Right forelimb (tissue), 1 donor: ENCODE data around the gene RAB3GAP1.
A peak's percentile ranks its signal among the peaks of the same experiment; 100 is the strongest.
"Not testable (repeated sequence)": the region's sequence is repeated elsewhere in the genome, so short reads cannot be mapped to it uniquely, and the experiment has no call there.

Source experiments
- DNase-seq: peaks from one replicate; pipeline ENCODE4 v3.0.0-alpha.2; 2018

RAB3GAP1 gene

DNA sequence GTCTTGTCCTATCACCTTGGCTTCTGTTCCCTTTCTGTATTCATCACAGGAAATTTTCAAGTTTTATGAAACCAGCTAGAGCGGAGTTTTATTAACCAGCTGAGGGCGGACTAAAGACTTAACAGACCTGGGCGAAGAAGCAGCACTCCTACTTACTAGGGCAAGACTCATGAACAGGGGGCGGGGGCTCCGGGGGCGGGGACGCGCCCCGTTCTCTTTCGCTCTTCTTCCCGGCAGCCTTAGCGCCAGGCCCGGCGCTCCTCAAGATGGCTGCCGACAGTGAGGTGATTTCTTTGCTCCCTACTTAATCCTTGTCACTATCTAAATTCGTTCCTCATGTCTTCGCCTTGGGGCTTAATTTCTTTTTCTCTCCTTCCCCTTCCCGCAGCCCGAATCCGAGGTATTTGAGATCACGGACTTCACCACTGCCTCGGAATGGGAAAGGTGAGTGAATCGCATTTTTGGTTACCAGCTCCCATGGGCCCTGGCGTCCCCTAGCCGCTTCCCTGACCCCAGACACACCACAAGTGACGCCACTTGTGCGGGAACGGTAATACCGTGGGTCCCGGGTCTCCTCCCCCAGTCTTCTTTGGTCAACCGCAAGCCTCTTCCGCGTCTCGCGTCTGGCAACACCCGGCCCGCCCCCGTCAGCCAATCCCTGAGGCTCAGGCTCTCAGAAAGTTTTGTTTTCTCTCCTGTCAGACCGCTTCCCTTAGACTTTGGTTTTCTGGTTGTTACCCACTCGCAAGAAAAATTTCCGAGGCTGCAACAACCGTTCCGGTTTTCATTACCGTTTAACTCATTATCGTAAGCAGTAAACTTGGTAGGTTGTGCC, at the start of gene RAB3GAP1:
Gene RAB3GAP1 (plus strand): TSS at position 251 of the 835 bp plus-strand sequence. CDS start 16 bp downstream, at position 267.
- DNase-seq = peak; percentile 86

DNA sequence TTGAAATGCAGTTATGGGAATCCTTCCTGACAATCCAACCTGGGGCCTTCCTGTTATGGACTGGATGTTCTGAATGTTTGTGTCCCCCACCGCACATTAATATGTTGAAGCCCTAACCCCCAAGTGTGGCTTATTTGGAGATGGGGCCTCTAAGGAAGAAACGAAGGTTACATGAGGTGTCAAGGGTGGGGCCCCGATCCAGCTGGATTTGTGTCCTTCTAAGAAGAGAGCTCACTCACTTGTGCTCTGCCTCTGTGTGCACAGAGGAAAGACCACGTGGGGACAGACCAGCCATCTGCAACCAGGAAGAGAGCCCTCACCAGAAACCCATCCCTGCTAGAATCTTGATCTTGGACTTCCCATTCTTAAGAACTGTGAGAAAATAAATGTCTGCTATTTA, 49.3 kb upstream of the RAB3GAP1 start:
- DNase-seq = no peak

DNA sequence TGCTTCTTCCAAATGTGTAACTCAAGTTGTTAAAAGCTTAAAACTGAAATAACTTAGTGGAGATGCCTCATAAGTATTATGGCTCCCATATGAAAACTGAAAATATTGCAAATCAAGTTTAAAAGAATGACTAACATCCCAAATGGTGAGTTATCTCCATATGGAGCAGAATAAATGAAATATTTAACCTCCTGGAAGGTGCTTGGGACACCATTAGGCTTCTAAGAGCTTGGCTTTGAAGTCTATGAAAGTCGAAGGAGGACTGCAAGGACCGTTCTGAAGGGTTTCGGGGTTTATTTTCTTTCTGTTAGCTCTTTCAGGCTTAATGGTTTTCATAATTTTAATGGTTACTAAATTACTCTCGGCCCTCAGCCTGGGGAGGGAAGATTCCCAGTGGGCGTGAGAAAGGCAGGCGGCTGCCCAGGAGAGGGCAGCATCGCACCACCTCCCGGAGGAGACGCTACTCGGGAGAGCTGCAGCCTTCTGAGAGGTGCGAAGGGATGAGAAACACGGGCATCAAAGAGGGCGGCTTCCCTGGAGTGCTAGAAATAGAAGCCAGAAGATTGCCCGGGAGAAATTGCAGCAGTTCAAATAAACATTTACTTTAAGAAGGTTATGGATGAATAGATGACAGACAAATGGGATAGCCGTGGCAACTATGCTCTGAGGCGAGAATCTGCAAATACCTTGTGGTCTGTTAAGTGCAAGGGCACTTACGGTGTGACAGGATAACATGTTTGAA, 47.9 kb upstream of the RAB3GAP1 start:
- peak; percentile 77 for DNase-seq

DNA sequence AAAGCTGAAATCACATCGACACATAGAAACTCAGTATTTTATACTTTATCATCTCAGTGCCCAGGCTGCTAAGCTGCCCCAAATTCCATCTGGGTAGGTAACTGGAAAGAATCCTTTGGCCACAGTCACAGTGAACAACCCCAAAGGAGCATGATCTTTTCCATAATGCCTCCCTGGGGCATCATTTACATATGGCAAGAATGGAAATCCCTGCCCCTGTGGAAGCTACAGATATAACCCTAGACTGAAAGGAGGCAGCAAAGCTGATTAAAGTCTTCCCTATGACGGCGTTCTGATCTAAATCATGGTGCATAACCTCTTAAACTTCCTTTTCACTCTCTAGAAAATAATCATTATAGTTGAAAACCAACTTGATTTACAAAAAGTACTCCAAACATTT, 46.3 kb upstream of the RAB3GAP1 start:
- no peak for DNase-seq

DNA sequence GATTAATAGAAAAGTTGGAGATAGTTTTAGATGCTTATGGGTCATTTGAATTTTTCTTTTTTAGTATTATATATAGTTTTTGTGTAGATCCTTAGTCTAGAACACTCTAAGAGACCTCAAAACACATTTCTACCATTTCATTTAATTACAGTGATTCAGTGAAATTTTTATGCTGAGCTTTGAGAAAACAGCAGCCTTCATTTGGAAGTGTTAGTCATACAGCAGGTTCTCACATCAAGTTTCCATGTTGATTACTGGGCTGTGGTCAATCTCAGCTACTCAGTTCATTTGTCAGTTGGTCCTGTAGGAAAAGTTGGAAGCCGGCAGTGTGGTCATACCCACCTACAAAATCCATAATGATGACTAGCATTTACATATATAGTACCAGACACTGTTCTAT, 42.8 kb upstream of the RAB3GAP1 start:
- DNase-seq = no peak

DNA sequence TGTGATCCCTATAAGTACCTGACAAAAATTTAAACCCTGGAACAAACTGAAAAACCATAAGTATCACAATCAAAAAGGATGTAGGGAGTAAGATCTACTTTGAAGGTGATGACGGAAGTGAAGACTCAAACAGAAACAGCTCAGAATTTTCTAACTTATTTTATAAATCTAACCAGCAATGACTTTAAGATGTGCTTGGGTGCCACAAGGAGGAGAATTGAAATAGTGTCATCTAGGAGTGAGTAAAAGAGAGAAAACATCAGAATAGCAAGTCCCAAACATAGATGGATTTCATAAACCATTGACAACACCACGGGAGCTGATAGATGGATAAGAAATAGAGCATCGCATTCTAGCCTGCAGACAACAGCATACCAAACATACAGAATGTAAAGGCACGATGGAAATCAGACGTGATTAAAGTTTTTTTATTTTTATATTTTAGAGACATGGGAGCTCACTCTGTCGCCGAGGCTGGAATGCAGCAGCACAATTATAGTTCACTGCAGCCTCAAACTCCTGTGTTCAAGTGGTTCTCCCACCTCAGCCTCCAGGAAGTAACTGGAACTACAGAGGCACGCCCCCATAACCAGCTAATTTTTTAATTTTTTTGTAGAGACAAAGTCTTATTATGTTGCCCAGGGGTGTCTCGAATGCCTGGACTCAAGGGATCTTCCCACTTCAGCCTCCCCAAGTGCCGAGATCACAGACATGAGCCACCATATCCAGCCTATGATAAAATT, 41.7 kb upstream of the RAB3GAP1 start:
- DNase-seq = no peak

DNA sequence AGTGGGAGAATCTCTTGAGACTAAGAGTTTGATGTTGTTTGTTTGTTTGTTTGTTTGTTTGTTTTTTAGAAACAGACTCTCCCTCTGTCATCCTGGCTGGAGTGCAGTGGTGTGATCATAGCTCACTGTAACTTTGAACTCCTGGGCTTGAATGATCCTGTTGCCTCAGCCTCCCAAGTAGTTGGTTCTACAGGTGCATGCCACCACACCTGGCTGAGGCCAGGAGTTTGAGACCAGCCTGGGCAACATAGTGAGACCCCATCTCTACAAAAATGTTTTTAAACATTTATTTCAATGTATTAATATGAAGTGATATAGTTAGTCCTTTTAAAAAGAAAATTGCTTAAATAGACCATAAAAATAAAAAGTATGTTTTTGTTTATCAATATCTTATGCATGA, 40.5 kb upstream of the RAB3GAP1 start:
- no peak for DNase-seq

DNA sequence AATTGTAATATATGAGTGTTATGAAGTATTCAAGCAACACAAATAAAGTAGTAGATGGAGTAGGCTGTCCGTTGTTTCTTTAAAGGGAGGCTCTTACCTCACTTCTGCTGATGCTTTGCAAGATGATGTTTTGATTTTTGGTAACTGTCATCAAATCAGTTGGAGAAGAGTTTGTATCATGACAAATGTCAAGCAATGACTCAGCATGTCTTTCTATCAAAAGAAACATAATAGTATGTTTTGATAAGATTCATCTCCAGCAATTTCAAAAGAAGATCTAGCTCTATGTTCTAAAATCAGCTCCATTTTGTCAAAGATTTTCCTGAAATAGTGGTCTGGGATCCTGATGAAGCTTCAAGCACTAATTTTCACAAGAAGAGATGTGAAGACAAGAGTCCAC, 30.5 kb upstream of the RAB3GAP1 start:
- DNase-seq = no peak

DNA sequence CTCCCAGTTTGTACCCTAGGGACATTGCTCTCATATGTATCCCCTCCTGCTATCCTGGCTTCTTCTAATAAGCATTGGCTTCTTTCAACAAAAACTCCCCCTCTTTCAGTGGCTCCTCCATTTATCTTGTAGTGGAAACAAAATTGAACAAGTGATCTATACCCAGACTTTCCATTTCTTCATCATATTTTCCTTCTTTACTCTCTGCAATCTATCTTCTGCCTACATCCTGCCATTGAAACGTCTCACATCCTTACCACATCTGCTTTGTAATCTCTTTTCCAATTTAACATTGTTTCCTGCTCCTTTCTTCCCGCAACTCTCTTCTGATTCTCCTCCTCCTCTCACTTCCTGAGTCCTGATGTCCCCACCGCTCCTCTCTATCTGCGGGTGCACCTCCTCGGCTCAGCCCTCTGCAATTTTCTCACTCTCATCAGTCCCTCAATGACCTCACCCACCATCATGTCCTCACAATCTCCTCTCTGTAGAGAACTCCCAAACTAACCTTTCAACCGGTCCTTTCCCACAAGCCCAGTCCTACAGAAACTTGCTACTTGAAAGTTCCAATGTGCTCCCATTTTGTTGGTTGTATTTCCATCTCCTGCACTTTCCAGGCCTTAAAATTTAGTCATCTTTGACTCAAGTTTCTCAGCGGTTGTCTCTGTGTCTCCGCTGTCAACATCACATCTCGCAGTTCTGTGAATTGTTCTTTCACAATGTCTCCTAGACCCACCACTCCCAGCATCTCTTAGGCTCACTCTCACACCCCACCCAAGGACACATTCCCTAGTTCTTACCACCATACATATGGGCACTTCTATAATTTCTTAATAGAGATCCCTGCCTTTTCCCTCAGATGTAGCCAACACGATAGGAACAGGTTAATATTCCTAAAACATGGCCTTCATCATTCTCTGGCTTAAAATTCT, 28.9 kb upstream of the RAB3GAP1 start:
- DNase-seq = no peak

DNA sequence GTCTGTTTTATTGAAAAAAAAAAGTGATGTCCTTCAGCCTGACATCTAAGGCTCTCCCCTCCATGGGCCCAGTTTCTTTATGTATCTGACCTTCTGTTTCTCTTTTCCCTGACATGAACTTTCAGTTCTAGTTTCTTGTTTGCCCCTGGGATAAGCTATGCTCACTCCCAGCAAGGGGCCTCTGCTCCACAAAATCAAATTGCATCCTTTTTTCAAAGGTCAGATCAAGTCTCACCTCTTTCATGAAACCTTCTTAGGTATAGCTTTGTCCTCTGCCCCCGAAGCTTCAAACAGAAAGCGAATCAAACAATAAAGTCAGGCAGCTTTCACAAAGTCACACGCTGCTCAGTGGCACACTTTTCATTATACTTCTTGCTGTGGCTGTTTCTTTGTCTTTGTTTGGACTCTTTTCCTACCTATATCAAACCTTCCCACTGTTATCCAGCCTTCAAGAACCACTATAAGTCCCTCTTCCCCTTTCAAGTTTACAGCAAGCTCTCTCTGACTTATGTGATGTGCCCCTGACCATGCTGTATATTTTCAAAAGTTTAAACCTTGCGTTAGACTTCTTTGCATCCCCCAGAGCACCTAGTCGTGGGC, 28.1 kb upstream of the RAB3GAP1 start:
- DNase-seq = no peak

DNA sequence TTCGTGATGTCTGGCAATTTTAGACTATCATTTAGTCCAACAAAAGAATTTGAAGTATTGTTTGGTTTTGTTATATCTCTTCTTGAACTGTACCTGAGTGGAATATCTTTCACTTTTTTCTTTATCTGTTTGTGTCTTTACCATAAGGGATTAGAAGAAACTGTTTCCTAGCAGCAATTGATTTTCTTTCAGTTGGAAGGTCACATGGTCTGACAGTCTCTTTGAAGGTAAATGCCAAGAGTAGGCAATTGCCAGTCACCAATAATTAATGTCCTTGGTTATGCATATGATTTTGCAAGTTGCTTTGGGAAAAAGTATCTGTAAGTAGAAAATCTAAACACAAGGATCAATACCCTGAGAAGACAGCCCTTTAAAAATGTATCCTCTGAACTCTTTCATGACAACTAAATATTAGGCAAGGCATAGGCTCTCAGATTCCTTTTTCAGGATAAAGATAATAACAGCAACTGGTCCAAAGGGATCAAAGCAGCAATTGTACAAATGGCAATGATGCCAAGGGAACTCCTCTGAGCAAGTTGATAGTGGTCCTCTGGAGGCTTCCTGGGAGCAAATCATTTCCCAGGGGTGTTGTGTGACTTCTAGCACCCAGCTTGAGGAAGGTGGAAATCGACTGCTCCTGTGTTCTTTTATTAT, 22.5 kb upstream of the RAB3GAP1 start:
- no peak for DNase-seq

DNA sequence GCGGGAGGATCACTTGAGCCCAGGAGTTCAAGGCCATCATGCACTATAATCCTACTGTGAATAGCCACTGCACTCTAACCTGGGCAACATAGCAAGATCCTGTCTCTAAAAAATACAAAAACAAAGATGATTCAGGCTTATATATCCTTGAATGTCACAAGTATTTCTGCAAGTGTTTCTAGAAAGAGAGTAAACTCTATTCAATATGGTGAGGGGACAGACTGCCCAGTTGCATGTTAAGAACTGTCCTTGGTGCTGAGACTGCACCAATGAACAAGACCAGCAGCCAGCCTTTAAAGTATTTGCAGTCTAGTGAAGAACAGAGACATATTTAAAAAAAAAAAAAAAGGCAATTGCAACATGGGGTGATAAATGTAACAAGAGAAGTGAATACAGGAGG, 21.3 kb upstream of the RAB3GAP1 start:
- no peak for DNase-seq

DNA sequence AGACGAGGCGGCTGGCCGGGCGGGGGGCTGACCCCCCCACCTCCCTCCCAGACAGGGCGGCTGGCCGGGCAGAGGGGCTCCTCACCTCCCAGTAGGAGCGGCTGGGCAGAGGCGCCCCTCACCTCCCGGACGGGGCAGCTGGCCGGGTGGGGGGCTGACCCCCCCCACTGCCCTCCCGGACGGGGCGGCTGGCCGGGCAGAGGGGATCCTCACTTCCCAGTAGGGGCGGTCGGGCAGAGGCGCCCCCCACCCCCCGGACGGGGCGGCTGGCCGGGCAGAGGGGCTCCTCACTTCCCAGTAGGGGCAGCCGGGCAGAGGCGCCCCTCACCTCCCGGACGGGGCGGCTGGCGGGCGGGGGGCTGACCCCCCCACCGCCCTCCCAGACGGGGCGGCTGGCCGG, 18.9 kb upstream of the RAB3GAP1 start:
- DNase-seq = not testable (repeated sequence)

DNA sequence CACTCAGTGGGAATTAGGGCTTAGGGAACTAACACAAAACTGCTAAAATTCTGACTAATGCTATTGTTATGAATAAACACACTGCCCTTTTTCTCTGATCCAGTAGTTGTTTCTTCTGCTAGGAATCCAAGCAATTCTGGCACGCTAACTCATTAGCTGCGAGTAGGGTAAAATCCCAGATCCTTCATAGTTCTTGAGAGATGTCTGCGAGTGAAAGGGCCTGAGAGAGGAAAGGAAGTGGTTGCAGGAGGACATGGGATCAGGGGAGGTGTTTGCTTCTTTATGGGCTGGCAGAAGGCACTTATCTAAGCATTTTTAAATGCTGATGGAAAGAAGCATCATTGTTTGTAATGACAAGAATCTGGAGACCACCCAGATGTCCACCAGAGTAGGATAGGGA, 14.3 kb upstream of the RAB3GAP1 start:
- DNase-seq = no peak

DNA sequence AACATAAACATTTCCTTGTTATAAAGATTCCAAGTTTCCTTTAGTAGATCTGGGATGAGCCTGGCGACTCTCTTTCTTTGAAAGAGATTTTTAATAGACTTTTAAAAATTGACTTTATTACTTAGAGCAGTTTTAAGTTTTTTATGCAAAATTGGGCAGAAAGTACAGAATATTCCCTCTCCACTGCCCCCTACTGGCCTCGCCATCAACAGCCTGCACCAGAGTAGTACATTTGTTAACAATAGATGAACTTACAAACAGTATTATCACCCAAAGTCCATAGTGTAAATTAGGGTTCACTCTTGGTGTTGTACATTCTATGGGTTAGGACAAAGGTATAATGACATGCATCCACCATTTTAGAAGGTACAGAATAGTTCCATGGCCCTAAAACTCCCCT, 8.7 kb upstream of the RAB3GAP1 start:
- DNase-seq = no peak

DNA sequence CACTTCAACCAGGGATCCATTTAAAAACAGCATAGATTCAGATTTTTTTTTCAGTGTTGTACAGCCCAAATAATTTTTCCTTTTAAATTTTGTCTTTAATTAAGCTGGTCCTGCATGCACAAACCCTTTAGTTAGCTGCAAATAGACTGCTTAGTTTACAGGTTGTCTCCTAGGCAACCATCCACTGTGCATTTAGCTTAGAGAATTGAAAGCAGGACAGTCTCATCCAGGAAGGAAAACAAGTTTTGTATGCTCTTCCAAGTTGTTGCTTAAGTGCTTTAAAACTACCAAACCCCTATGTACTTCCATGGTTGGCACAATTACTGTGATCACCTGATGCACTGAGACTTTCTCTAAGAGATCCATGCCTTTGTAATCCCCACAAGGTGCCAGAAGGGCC, 4.8 kb upstream of the RAB3GAP1 start, which contains the start of gene MAP3K19:
Gene MAP3K19 (minus strand): TSS at position 148 of the 400 bp plus-strand sequence. CDS start 22,800 bp downstream, outside the sequence.
- DNase-seq = no peak

DNA sequence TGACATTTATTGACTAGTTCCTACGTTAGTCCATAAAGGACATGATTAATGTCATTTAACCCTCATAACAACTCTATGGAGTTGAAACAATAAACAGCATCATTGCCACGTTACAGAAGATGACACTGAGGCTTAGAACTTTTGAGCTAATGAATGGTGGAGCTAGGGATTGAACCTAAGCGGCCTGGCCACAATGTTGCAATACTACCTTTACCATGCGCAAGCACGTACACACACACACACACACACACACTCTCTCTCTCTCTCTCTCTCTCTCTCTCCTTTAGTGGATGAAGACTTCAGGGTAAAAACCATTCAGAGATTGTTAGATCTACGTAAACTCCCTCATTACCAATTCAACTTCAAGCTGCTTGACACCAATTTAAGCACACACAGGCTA, 4.0 kb upstream of the RAB3GAP1 start:
- DNase-seq = no peak

DNA sequence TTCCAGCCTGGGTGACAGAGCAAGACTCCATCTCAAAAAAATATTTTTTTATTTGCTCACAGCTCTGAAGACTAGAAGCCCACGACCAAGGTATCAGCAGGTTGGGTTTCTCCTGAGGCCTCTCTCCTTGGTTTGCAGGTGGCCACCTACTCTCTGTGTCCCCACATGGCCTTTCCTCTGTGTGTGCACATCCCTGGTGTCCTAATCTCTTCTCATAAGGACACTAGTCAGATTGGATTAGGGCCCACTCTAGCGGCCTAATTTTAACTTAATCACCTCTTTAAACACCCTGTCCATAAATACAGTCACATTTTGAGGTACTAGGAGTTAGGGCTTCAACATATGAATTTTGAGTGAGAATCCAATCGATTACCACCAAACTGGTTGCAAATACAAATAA, 2.0 kb upstream of the RAB3GAP1 start:
- DNase-seq = no peak

DNA sequence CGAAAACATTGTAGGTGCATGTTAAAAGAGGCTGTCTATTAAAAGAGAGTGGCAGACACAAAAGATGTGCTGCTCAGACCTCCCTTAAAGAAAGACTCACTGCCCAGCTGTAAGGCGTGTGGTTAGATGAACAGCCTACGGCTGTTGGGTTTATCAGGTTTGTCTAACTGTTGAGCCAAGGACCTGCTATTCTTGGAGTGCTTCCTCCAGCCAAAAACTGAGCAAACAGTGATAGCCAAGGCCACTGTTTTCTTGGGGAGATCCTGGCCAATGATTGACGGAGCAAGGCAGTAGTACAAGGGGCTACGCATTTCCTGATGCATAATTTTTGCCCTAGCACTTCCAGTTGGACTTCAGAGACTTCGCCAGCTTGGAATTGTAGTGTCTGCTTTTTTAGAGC, 1.4 kb upstream of the RAB3GAP1 start:
- DNase-seq = no peak

DNA sequence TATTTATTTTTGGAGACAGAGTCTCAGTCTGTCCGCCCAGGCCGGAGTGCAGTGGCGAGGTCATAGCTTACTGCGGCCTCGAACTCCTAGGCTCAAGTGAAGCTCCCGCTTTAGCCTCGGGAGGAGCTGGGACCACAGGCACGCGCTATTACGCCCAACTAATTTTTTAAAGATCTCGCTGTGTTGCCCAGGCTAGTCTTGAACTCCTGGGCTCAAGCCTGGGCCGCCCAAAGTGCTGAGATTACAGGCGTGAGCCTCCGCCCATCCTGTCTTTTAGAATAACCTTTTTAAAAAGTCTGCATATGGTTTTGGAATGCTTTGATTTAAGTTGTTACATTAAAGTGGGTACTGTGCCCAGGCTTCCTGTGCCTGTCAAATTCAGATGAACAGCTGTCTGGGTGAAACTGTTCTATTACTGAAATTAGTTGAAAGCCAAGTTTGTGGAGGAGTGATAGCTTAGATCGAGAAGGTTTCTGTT, 944 bp downstream of the RAB3GAP1 start:
- DNase-seq = no peak

DNA sequence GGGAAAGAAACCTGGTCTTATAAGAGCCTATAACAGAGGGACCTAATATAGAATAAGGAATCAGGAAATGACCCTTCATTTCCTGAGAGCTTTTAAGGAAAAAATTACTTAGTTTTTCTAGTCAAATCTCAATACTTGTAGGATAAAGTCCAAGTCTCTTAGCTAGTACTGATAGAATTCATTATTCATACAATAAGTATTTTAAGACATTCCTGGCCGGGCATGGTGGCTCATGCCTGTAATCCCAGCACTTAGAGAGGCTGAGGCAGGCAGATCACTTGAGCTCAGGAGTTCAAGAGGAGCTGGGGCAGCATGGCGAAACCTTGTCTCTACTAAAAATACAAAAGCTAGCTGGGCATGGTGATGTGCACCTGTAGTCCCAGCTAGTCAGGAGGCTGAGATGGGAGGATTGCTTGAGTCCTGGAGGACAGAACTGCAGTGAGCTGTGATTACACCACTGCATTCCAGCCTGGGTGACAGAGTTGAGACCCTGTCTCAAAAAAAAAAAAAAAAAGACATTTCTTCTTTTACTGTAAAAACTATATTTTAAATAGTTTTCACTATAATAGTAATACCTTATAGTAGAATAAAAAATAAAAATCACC, 3.2 kb downstream of the RAB3GAP1 start:
- DNase-seq = no peak
